Erythroblast (primary cell): Measurements from ENCODE around the gene TACR2.

Experiments
- GATA1 ChIP-seq: IDR thresholded peaks from 2 replicates; pipeline ENCODE4 v1.6.1; 2011; ENCODE audit warnings: low read depth, mild to moderate bottlenecking, control low read depth, low read length, moderate library complexity
- POLR2A ChIP-seq: IDR thresholded peaks from 2 replicates; pipeline ENCODE4 v1.6.1; 2011; ENCODE audit warnings: mild to moderate bottlenecking, low read length

- TF ChIP-seq POLR2A = no peak
- no peak for TF ChIP-seq GATA1
Observed at GRCh38 chr10:69445041-69445440, 28.3 kb upstream of the TACR2 start.
